Mesothelial cell of epicardium (in vitro differentiated cells): ENCODE measurements around the gene PLIN1. TPM values are rescaled to one million over a fixed set of nuclear protein-coding genes. Genes with fewer than 3 reads are reported as not detected.

Experiments used
- DNase-seq, 2 experiments: peaks; one replicate each; pipeline ENCODE4 v3.0.0; 2021; ENCODE audit warnings: low spot score in 2 of 2; ENCODE audit not compliant: unreplicated experiment in 2 of 2
- H3K27ac Mint-ChIP-seq: 2 replicates; pipeline ENCODE4 v1.8.0; 2021; ENCODE audit warnings: mixed read lengths
- H3K27me3 Mint-ChIP-seq: 2 replicates; pipeline ENCODE4 v1.8.0; 2021; ENCODE audit warnings: low read depth, mixed read lengths
- H3K36me3 Mint-ChIP-seq: 2 replicates; pipeline ENCODE4 v1.8.0; 2021; ENCODE audit warnings: mixed read lengths
- H3K4me1 Mint-ChIP-seq: 2 replicates; pipeline ENCODE4 v1.8.0; 2021; ENCODE audit warnings: mixed read lengths
- H3K4me3 Mint-ChIP-seq: 2 replicates; pipeline ENCODE4 v1.8.0; 2021; ENCODE audit warnings: mild to moderate bottlenecking, moderate library complexity, mixed read lengths
- H3K9me3 Mint-ChIP-seq: 2 replicates; pipeline ENCODE4 v1.8.0; 2021; ENCODE audit warnings: mixed read lengths
- CTCF ChIP-seq: fragments of 200-600 bp; sonication (generic); IDR thresholded peaks from one replicate; pipeline ENCODE4 v1.5.0; 2021; ENCODE audit warnings: antibody characterized with exemption; ENCODE audit not compliant: unreplicated experiment
- total RNA-seq: library from RNA; stranded (reverse); gene quantifications from 3 replicates; pipeline ENCODE4 v1.2.1, GENCODE V29; 2021

Gene PLIN1
- total RNA-seq, 1 donor from 2014 or later = 0.31 TPM

- H3K27ac Mint-ChIP-seq = no peak overlapping the region
- peaks cover 2% of the 10 kb centered on the region for H3K36me3 Mint-ChIP-seq
- no peaks in the 10 kb centered on the region for H3K27me3 Mint-ChIP-seq
- H3K4me1 Mint-ChIP-seq = peaks cover 8% of the 10 kb centered on the region
- H3K4me3 Mint-ChIP-seq = no peak overlapping the region
- no peak for TF ChIP-seq CTCF
- no peaks in the 10 kb centered on the region for H3K9me3 Mint-ChIP-seq
- DNase-seq = no peak
Measured at GRCh38 chr15:89677381-89677780, 1.8 kb downstream of the PLIN1 start.

GRCh38 chr15:89675606-89676005 is 3.6 kb downstream of the PLIN1 start:
- Mint-ChIP-seq H3K27ac (no peak overlapping the region), H3K36me3 (no peaks in the 10 kb centered on the region), H3K27me3 (no peaks in the 10 kb centered on the region), H3K4me3 (no peak overlapping the region), H3K4me1 (peaks cover 14% of the 10 kb centered on the region), H3K9me3 (no peaks in the 10 kb centered on the region)
- TF ChIP-seq CTCF = no peak
- no peak for DNase-seq

GRCh38 chr15:89674526-89674925 is 4.6 kb downstream of the PLIN1 start:
- Mint-ChIP-seq H3K27ac (no peak overlapping the region), H3K9me3 (no peaks in the 10 kb centered on the region), H3K27me3 (no peaks in the 10 kb centered on the region), H3K4me1 (peaks cover 14% of the 10 kb centered on the region), H3K4me3 (no peak overlapping the region), H3K36me3 (no peaks in the 10 kb centered on the region)
- TF ChIP-seq CTCF = no peak
- DNase-seq = no peak

GRCh38 chr15:89673165-89673512 is 6.0 kb downstream of the PLIN1 start:
- Mint-ChIP-seq H3K4me3 (no peak overlapping the region), H3K36me3 (no peaks in the 10 kb centered on the region), H3K4me1 (peaks cover 14% of the 10 kb centered on the region), H3K27me3 (no peaks in the 10 kb centered on the region), H3K27ac (no peak overlapping the region), H3K9me3 (no peaks in the 10 kb centered on the region)
- TF ChIP-seq CTCF = peak; percentile 25
- DNase-seq = no peak

- H3K36me3 Mint-ChIP-seq = no peaks in the 10 kb centered on the region
- H3K4me3 Mint-ChIP-seq = no peak overlapping the region
- H3K4me1 Mint-ChIP-seq = peaks cover 14% of the 10 kb centered on the region
- no peak overlapping the region for H3K27ac Mint-ChIP-seq
- DNase-seq = no peak
- TF ChIP-seq CTCF = no peak
- no peaks in the 10 kb centered on the region for H3K27me3 Mint-ChIP-seq
- no peaks in the 10 kb centered on the region for H3K9me3 Mint-ChIP-seq
Measured at GRCh38 chr15:89672221-89673164, 6.7 kb downstream of the PLIN1 start.
